Head of caudate nucleus (tissue), 42 donors: ENCODE data around the gene PPP6R1.

Source experiments
- DNase-seq, 42 donors: peaks; one replicate each; pipeline versions ENCODE4 v3.0.0 to v3.0.0-alpha.2; 2020 to 2021; ENCODE audit warnings: mixed read lengths in 7 of 42
- intact Hi-C: fragments of 100-400 bp; cut with DNase I; formaldehyde crosslinking; loops from one replicate; pipeline ENCODE4 v1.15.0; 2022

The PPP6R1 gene

DNA sequence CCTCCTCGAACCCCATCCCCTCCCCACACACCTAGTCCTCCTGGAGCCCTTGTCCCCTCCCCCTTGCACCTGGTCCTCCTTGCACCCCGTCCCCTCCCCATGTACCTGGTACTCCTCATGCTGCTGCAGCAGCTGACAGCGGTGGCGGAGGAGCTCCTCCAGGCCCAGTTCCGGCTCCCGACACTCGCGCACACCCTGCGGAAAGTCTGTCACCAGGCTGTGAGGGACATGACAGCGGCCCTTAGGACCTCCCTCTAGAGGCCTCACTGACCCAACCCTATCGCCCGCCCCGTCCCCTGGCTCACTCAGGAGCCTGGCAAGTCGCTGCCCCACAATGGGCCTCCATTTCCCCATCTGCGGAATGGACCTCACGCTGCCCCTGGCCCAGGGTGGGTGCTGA is 6.4 kb upstream of the PPP6R1 start:
- intact Hi-C loops, result no loop called here
- no peak for DNase-seq

DNA sequence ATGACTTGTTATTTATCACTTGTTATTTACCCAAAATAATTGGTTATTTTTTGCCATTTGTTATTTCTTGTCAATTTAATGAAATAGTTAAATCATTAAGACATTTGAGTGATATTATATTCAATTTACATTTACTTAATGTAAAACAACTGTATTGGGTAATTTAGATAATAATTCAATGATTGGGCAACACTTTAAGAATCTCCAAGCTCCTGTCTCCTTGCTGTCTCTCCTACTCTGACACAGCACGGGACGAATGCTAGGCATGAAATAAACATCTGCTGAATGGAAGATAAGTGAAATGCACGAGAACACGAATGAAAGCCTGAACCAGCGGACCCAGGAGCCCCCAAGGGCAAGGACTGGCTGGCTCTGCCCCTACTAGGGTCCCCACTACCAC is 5.7 kb upstream of the PPP6R1 start:
- intact Hi-C loops, result no loop called here

DNA sequence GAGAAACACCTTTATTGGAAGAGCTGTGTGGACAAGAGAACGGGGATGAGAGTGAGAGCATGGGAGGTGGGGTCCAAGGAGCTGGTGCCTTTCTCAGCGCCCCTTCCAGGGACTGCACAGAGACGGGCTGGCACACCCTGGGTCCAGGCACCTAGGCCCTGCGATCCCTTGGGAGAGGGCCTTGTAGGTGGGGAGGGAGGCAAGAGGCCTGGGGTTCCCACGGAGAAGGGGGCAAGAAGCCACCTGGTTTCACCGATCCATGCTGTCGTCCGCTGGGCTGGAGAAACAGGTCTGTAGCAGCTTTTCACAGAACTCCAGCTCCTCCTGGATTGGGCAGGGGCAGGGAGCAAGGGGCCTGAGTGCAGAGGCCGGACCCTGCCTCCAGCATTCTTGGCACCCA is 3.5 kb upstream of the PPP6R1 start:
- intact Hi-C loops, result no loop called here
- DNase-seq, result no peak

More for the DNA sequence above, 5.7 kb upstream of the PPP6R1 start:
- DNase-seq, result no peak

DNA sequence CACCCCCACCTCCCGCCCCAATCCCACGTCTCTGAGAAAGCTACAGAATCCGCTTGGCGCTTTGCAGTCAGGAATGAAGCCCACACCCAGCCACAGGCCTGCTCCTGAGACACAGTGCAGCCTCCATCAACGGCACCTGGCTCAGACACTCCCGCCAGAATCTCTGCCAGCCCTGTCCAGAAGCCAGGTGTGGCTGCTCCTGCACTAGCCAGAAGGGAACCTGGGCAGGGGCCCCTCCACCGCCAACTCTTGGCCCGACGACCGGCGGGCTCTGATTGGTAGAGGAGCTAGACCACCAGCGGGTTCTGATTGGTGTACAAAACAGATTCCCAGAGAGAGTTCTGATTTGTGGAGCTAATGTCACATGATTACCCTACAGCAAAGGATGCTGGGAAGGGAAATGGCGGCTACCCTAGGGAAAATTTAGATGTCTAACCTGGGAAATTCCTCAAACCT is 2.9 kb upstream of the PPP6R1 start:
- peak in 2 of 42 donors; percentile 34 to 55 for DNase-seq
- intact Hi-C loops, result no loop called here

DNA sequence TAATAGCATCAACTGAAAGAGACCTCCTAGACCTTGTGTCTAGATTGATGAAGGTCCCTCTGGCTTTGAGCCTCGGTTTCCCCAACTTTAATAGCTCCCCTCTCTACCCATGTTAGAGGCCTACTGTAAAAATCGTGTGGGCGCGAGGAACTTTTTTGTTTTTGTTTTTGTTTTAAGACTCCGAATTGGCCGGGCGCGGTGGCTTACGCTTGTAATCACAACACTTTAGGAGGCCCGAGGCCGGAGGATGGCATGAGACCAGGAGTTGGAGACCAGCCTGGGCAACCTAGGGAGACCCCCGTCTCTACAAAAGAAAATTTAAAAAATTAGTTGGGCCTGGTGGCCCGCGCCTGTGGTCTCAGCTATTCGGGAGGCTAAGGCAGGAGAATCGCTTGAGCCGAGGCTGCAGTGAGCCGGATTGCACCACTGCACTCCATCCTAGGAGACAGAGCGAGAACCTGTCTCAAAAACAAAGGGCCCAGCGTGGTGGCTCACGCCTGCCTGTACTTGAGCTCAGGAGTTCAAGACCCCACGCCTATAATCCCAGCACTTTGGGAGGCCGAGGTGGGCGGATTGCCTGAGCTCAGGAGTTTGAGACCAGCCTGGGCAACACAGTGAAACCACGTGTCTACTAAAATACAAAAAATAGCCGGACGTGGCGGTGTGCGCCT is 858 bp upstream of the PPP6R1 start:
- peak in 7 of 42 donors; percentile 16 to 54 (median 42) for DNase-seq
- intact Hi-C loops, result no loop called here

DNA sequence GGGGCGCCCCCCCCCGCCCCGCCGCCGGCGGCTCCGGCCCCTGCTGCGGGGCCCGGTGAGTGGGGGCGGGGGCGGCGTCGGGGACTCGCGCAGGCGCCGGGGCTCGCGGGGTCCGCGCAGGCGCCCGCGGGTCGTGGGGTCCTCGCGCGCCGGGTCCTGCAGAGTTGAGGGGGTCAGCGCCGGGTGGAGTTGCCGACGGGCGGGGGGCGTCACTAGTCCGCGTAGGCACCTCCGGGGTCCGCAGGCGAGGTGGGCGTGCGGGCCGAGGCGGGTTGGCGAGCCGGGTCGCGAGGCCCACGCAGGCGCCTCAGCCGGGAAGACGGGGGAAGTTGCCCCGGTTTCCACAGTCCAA is 365 bp downstream of the PPP6R1 start:
- DNase-seq, result peak in 24 of 42 donors; percentile 31 to 70 (median 50)
- intact Hi-C loops, result no loop called here

DNA sequence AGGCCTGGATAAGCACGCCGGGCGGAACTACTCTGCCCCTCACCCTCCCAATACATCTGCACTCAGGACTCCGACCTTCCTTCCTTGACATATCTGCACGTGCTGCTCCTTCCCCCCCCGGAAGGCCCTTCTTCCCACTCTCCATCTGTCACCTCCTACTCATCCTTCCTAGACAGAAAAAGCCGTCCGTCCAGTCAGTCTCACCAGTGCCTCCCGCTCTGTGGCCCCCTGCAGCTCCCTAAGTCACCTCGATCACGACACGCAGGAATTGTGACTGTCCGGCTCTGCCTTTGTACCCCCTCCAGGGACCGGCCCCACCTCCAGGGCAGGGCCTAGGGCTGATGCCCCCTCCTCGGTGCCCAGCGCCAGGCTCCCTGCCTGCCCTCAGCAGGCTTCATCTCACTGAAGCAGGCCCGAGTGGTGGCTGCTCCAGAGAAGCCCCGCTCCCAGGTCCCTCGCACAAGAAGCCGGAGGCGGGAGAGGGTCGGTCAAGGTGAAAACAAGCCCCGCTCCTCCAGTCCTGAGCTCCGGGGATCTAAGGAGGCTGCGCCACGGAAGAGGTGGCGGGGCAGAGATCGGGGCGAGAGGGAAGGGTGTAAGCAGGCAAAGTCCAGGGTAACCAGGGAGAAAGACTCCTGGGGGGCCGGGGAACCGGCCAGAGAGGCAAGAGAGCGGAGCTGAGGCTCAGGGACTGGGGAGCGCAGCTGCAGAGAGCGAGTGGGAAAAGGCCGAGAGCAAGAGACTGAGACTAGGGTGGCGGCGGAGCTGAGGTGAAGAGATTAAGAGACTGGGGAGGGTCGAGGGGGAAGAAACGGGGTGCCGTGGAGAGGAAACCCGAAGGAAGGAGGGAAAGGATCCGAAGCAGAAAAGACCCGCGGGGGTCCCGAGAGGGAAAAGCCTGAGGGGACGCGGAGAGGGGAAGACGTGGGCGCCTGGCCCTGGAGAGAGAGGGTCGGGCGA is 1.1 kb downstream of the PPP6R1 start:
- peak in 4 of 42 donors; percentile 24 to 49 (median 30) for DNase-seq
- intact Hi-C loops, result no loop called here

DNA sequence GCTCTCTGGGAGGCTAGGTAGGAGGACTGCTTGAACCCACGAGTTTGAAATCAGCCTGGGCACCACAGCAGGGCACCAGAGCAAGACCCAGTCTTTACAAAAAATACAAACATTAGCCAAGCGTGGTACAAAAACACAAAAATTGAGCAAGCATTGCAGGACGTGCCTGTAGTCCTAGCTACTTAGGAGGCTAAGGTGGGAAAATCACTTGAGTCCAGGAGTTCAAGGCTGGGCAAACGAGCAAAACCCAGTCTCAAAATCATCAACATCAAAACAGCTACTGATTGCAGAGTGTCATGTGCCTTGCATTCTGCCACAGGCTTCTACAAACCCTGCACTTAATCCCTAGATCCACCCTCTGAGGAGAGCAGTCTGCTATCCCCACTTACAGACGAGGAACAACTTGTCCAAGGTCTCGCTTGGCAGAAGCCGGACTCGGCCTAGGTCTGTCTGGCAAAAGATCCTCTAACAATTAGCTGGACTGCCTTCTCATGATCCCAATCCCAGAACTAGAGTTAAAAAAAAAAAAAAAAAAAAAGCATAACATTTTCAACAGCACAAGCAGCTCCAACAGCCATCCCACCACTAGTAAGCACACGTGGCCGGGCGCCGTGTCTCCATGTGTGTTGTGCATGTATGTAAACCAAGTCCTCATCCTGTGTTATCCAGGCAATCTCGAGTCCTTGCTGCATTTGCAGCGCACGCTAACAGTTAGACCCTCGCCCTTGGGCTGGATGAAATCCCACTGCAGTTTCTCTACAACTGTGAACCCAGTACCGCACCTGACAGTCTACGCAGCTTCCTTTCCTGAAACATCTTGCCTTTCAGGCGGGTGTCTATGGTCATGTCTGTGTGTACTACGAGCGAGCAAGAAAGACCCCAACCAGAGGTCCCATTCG is 2.0 kb downstream of the PPP6R1 start:
- peak in 2 of 42 donors; percentile 19 to 40 for DNase-seq
- intact Hi-C loops, result no loop called here

DNA sequence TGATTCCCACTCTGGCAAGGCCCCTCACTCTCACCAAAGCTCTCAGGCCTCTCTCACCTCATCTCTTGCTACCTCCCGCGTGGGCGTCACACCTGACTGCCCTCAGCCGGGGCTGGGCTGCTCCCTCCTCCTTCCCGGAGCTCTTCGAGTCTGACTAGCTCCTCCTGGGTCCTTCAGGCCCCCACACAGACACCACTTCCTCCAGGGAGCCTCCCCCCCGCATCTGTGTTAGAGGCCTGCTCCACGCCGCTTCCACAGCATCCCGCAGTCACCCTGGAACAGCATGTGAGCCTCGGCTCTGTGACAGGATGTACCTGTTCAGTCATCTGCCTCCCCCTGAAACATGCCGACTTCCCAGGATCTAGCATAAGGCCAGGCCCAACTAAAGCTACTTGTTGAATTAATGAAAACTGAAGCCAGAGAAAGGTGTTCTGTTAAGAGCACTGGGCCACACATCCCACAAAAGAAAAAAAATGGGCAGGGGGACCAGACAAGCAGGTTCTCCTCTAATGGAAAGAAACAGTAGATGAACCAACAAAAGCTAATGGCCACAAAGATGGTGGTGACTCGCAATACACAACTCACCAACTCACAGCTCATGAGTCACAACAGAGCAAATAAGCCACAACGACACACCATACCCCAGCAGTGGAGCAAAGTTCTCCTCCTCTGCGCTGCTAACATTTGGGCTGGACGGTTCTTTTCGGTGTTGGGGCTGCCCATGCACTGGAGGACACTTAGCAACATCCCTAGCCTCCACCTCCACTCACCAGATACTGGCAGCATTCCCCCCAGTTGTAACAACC is 3.0 kb downstream of the PPP6R1 start:
- intact Hi-C loops, result no loop called here
- peak in 21 of 42 donors; percentile 12 to 64 (median 46) for DNase-seq

DNA sequence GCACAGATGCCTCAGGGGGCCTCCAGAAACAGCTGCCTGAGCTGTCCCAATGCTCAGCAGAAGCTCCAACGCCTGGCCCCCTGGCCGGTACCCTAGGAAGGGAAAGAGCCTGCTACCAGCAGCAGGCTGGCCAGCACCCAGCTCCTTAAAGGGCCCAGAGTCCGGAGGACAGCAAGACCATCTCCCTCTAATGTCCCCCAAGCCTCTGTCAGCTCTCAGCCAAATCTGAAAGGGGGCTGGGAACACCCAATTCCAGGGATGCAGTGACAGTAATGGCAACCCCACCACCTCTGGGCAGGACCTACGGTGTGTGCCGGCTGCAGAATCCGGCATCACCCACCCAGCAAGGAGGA is 4.2 kb downstream of the PPP6R1 start:
- DNase-seq, result no peak
- intact Hi-C loops, result no loop called here

DNA sequence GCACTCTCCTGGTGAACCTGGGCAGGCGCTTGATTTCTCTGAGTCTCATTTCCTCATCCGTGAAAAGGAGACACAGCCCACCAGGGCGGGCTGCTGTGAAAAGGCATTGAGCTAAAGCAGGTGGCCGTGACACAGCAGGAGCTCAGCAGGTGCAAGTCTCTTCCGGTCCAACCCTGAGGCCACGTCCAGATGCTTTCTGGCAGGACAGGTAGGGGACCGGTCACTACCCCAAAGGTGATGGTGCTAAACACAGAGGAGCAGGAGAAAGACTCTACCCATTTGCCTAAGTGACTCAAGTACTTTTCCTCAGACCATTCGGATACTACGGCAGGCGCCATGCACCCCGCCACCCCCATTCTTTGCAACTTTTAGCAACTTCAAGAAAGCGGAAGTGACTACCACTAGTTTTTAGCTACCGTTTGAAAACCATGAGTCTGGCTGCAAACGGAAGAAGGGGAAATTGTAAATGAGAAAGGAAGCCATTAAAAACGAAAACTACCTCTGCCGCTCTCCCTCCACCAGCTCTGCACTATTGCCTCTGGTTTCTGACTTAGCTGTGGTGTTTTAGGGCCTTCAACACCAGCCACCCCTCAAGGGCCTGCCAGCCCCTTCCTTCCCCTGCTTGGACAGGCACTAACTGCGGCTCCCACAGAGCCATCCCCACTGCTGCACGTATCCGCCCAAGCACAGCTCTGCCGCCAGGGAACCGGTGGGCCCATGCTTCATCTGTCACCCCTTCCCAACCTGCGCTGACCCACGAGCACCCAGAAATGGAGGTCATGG is 4.8 kb downstream of the PPP6R1 start:
- intact Hi-C loops, result no loop called here
- no peak for DNase-seq

DNA sequence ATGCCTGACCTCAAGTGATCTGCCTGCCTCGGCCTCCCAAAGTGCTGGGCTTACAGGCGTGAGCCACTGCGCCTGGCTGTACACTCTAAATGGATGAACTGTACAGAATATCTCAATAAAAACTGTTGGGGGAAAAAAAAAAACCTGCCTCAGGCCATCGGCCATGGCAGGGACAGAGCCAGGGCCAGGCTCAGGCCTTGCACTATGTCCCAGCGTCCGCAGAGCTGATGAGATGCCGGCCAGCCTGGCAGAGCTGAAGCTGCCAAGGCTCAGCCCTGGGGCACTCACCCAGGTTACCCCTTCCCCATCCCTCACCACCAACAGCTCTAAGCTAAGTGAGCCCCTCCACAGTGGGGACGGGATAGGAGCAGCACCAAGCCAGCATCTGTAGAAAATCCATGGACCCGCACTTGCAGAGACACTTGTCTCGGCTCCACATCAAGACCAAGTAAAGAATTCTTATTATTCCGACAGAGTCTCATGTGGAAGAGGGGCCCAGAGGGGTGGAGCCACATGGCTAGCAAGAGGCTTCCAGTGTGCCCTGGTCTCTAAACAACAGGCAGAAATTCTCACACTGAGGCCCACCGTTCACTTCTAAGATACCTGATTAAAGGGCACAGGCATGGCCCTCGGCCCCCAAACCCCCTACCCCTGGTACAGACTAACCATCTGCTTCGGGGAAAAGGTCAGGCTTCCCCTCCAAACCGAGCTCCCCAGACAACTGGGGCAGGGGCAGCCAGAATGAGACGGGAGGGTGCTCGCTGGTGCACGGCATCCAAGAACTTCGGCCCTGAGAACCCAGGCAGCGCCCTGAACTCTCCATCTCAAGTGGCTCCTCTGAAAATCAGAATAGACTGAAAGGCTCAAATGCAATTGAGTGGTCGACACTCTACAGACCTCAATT is 5.8 kb downstream of the PPP6R1 start:
- no peak for DNase-seq
- intact Hi-C loops, result no loop called here

DNA sequence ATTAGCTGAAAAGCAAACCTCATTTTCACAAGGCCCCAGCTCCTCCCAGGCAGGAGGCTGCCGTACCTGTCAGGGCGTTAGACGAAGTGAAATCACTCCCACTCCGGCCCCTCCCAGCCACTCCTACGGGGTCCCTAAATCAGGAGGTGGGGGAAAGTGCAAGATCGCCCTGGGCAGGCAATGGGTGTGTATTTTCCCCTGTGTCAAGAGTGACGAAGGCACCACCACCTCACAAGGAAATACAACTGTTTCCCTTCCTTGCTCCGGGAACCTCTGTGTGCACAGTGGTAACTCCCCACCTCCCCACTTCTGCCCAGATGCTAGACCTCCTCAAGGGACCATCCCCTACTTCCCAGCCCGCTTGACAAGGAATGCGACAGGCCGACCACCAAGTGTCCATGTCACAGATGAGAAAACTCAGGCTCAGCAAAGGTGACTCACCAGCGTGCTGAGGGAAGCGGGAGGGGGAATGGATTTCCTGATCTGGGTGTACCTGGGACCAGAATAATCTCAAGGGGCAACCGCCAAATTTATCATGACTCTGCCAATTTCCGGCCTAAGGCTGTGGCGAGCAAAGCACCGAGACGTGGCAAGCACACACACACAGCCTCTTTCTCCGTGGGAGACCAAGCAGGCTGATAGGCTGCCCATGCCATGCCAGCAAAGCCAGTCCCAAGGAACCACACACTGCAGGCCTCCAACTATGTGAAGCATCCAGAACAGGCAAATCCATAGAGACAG is 7.3 kb downstream of the PPP6R1 start:
- intact Hi-C loops, result no loop called here
- DNase-seq, result peak in 10 of 42 donors; percentile 28 to 68 (median 41)

DNA sequence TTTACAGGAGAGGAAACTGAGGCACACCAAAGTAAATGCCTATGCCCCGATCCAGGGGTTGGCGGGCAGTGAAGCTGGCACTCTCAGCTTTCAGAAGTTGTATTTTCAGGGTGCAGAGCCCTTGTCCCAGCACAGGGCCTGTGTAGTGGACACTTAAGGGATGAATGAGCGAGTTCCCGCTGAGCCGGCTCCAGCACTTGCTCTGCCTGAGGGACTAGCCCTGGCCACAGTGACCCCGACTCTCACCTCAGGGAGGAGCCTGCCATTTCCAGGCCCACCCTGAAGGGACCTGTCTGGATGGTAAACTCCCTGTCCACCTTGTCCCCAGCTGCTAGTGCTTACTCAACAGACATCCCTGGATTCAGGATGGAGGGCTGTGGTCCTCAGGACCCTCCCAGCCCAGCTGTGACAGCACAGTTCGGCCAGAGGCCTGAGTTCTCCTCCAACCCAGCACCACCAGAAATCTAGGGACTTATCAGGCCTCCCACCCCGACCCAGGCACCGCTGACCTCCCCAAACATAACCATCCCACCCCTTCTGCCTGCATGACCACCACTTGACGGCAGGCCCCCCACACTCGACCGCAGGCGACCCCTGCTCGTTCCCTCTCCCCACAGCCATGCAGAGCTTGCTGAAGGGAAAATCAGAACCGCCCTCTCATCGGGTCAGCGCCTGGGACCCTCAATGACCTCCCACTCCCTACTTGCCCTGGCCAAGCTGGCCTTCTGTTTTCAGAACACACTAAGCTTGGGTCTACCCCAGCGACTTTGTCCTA is 8.4 kb downstream of the PPP6R1 start:
- DNase-seq, result no peak

DNA sequence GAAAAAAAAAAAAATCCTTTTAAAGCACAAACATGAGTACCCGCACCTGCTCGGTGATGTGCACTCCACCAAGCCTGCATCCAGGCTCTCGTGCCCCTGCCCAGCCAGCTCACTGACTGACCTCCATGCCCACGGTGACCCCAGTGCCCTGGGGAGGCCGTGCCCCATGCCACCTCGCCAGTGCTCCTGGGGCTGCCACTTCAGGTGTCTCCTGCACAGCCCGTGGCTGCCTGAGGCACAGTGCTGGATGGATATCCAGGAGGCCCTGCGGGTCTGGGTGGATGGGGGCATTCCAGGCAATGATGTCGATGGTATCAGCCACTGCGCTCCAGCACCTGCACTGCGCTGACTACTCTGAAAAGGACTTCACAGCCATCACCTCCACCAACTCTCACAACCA is 9.0 kb downstream of the PPP6R1 start:
- no peak for DNase-seq
- intact Hi-C loops, result no loop called here

More for the DNA sequence above, 8.4 kb downstream of the PPP6R1 start:
- intact Hi-C loops, result no loop called here
